ENCODE results near the gene CLBA1. TPM values are rescaled to one million over a fixed set of nuclear protein-coding genes. Genes with fewer than 3 reads are reported as not detected.

CLBA1 gene
- 10 to 100 TPM in 2 of 4 donors, 1 to 10 TPM in 1, not detected in 1; 1.3 to 11.1 (median 10.1) TPM for total RNA-seq

DNA sequence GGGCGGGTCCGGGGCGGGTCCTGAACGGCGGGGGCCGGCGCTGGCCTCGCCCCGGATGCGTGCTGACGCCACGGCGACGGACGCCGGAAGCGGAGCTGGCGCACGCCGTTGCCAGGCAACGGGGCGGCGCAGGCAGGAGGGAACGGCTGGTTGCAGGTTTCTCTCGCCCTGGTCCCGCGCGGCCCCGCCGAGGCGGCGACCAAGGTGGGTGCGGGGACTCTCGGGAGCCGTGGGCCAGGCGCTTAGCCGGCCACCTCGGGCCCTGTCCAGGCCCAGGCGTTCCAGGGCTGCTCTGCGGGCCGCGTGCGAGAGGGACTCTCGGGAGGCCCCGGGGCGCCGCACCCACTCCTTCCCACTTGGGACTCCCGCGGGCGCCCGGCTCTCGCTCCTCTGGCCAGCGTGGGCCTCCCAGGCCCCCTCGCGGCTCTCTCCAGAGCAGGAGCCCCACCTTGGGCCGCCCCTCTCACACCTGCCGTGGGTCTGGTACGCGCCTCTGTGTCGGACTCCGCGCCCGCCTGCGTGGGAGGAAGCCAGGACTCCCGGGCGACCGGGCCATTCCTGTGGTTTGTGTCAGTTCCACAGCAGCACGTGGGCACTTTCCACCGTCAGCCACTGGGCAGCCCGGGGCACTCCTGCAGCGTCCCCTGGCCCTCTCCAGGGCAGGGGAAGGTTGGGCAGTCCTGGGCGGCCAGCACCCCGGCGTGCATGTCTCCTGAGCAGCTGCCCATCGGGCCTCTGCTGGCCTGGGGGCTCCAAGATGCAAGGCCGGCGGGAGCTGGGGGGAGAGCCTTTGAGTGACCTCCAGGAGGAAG, at the start of gene CLBA1:
TSS of gene CLBA1 (plus strand) at position 114 of the 812 bp plus-strand sequence. CDS start at position 758, 644 bp downstream.
- Histone ChIP-seq H3K4me3 (peak within 1 kb of the TSS; percentile 47 to 57), H3K27ac (peak within 1 kb of the TSS; percentile 68 to 80), H3K9me3 (no peaks in the 10 kb centered on the region), H3K36me3 (no peaks in the 10 kb centered on the region), H3K4me1 (no peaks in the 10 kb centered on the region), H3K27me3 (no peaks in the 10 kb centered on the region)
- intact Hi-C loops (cut with DNase I; ENCODE audit: low total_unique reads) = no loop called here
- peak; percentile 84 to 92 for DNase-seq
- TF ChIP-seq, protein P1, sequence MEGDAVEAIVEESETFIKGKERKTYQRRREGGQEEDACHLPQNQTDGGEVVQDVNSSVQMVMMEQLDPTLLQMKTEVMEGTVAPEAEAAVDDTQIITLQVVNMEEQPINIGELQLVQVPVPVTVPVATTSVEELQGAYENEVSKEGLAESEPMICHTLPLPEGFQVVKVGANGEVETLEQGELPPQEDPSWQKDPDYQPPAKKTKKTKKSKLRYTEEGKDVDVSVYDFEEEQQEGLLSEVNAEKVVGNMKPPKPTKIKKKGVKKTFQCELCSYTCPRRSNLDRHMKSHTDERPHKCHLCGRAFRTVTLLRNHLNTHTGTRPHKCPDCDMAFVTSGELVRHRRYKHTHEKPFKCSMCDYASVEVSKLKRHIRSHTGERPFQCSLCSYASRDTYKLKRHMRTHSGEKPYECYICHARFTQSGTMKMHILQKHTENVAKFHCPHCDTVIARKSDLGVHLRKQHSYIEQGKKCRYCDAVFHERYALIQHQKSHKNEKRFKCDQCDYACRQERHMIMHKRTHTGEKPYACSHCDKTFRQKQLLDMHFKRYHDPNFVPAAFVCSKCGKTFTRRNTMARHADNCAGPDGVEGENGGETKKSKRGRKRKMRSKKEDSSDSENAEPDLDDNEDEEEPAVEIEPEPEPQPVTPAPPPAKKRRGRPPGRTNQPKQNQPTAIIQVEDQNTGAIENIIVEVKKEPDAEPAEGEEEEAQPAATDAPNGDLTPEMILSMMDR (IDR thresholded peaks at IDR 0.05) = no peak
- peak in 1 of 2 donors; percentile 72 for TF ChIP-seq POLR2A (IDR thresholded peaks at IDR 0.05)

DNA sequence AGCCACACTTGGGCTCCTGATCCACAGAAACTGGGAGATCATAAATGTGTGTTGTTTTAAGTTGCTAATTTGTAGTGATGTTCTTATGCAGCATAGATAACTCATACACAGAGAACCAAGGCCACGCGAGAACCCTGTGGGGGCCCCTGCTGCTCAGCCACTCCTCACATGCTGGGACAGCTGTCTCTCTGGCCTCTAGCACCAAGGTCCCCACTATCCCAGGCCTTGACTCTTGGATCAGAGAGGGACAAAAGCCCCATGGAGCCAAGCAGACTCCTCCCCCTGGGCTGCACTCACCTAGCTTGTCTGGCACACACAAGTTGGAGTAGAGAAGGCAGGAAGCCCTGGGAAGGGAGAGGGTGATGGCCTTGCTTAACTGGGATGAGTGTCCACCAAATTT, 49.6 kb upstream of the CLBA1 start:
- H3K27ac ChIP-seq = no peak overlapping the region
- no peaks in the 10 kb centered on the region for H3K9me3 ChIP-seq
- H3K4me3 ChIP-seq = no peak overlapping the region
- no peaks in the 10 kb centered on the region for H3K4me1 ChIP-seq
- no peak for TF ChIP-seq POLR2A (IDR thresholded peaks at IDR 0.05)
- TF ChIP-seq, protein P1 (IDR thresholded peaks at IDR 0.05) = no peak
- peak; percentile 8 to 10 for DNase-seq
- no peaks in the 10 kb centered on the region for H3K27me3 ChIP-seq
- H3K36me3 ChIP-seq = no peaks in the 10 kb centered on the region
- intact Hi-C loops (cut with DNase I; ENCODE audit: low total_unique reads) = no loop called here

DNA sequence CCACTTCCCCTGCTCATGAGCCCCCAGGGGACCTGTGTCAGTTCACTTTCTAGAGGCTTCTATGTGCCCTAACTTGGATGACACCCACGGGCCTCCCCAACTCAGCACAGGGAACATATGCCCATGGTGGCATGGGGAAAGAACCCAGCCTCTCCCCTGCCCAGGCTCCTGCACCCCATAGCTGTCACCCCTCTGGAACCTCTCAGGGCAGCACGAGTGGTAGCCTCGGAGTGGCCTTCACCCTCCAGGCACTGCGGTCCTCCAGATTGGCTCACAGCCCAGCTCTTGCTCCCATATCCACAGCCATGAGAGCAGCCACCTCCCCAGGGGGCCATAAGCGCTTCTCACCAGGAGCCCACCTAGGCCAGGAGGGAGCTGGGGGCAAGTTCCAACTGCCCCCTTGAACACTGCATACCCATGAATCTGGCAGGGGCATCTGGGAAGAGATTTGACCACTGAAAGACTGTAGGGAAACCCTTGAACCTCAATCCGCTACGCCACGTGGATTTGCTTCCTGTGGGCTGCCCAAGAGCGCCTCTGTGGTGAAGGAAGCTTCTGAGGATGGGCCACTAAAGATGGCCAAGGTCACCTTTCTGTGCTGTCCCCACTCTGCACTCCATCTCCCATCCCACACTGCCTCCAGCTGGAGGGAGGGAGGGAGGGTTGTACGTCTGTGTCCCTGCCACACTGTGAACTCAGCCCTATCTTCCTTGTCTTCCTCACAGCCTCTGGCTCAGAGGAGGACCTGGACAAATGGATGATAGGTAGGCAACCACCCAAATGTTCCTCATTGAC, 49.0 kb upstream of the CLBA1 start:
- H3K9me3 ChIP-seq = no peaks in the 10 kb centered on the region
- no peaks in the 10 kb centered on the region for H3K36me3 ChIP-seq
- no peak for TF ChIP-seq POLR2A (IDR thresholded peaks at IDR 0.05)
- TF ChIP-seq, protein P1 (IDR thresholded peaks at IDR 0.05) = no peak
- H3K4me3 ChIP-seq = no peak overlapping the region
- DNase-seq = peak; percentile 13 to 16
- H3K4me1 ChIP-seq = no peaks in the 10 kb centered on the region
- H3K27me3 ChIP-seq = no peaks in the 10 kb centered on the region
- H3K27ac ChIP-seq = no peak overlapping the region
- intact Hi-C loops (cut with DNase I; ENCODE audit: low total_unique reads) = no loop called here

DNA sequence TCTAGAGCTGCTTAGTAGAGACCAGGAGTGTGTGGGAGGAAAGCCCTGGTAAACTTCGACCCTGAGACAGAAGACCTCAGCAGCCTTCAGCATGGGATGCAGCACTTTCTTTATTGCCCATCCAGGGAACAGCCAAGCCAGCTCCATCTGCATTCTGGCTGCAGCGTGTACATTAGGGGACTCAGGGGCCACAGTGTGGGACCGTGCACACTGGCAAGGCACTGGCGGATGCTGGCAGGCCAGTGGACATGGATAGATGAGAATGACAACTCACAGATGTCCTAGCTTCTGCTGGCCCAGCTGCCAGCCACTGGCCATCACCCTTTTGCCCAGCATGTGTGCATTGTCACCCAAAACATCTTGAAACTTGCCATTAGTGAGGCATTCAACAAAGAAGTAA, 48.4 kb upstream of the CLBA1 start:
- TF ChIP-seq, protein P1 (IDR thresholded peaks at IDR 0.05) = no peak
- no peak for TF ChIP-seq POLR2A (IDR thresholded peaks at IDR 0.05)
- Histone ChIP-seq H3K4me1 (no peaks in the 10 kb centered on the region), H3K27me3 (no peaks in the 10 kb centered on the region), H3K27ac (no peak overlapping the region), H3K36me3 (no peaks in the 10 kb centered on the region), H3K9me3 (no peaks in the 10 kb centered on the region), H3K4me3 (no peak overlapping the region)
- intact Hi-C loops (cut with DNase I; ENCODE audit: low total_unique reads) = no loop called here
- peak; percentile 7 to 8 for DNase-seq

Measured in uterus (tissue), 4 donors.